Measurements from ENCODE around the gene CMTM8.

GRCh38 chr3:32292085-32292796, 53.8 kb downstream of the CMTM8 start:
- TF ChIP-seq GATA3 (IDR thresholded peaks at IDR 0.05; ENCODE audit: low read depth, low read length) (no peak), GATA2 (IDR thresholded peaks at IDR 0.05; ENCODE audit: low read depth, low read length) (no peak)
